Peyer's patch (tissue), 4 donors: ENCODE measurements around the gene MIDN. TPM values are rescaled to one million over a fixed set of nuclear protein-coding genes. Genes with fewer than 3 reads are reported as not detected.
"Not testable (repeated sequence)": the region's sequence is repeated elsewhere in the genome, so short reads cannot be mapped to it uniquely, and the experiment has no call there.

Experiments
- DNase-seq, 3 donors: peaks; one replicate each; pipeline ENCODE4 v3.0.0-alpha.2; 2017 to 2019
- H3K27ac ChIP-seq, 4 donors: fragments of 200-600 bp; sonication (generic); one replicate each; pipeline ENCODE4 v1.5.1; 2016 to 2019
- H3K27me3 ChIP-seq, 2 donors: fragments of 200-600 bp; sonication (generic); one replicate each; pipeline ENCODE4 v1.5.1; 2019
- H3K36me3 ChIP-seq, 3 donors: fragments of 200-600 bp; sonication (generic); one replicate each; pipeline ENCODE4 v1.5.1; 2016 to 2019
- H3K4me1 ChIP-seq, 4 donors: fragments of 200-600 bp; sonication (generic); one replicate each; pipeline ENCODE4 v1.5.1; 2016 to 2019
- H3K4me3 ChIP-seq, 4 donors: fragments of 200-600 bp; sonication (generic); 1 replicate in 3 of 4; 2 replicates in 1 of 4; pipeline ENCODE4 v1.5.1; 2016 to 2019; ENCODE audit warnings: mild to moderate bottlenecking in 1 of 4
- H3K9me3 ChIP-seq, 4 donors: fragments of 200-600 bp; sonication (generic); one replicate each; pipeline ENCODE4 v1.5.1; 2016 to 2019; ENCODE audit warnings: mild to moderate bottlenecking in 1 of 4
- CTCF ChIP-seq, 6 experiments: fragments of 450-650 bp in 4 of 6; fragments of 200-600 bp in 2 of 6; sonication (generic) in 1 of 6; IDR thresholded peaks; one replicate each; pipeline ENCODE4 v1.5.1; 2017 to 2019; ENCODE audit warnings: antibody characterized with exemption in 6 of 6, mild to moderate bottlenecking in 3 of 6, moderate library complexity in 1 of 6
- POLR2A ChIP-seq, 2 donors: fragments of 450-650 bp; IDR thresholded peaks; one replicate each; pipeline ENCODE4 v1.5.1; 2017; ENCODE audit warnings: antibody characterized with exemption in 2 of 2, mild to moderate bottlenecking in 2 of 2, moderate library complexity in 2 of 2
- total RNA-seq, 4 donors: library from RNA; depleted of rRNA; stranded (reverse); fragments of >200 nt; gene quantifications; one replicate each; pipeline ENCODE4 v1.1.0, GENCODE V29; 2016

Gene MIDN
- total RNA-seq, 4 donors from 2014 or later, result 34.7 to 205 (median 98.9) TPM

- no peaks in the 10 kb centered on the region for H3K9me3 ChIP-seq
- DNase-seq, result peak in 2 of 3 donors; percentile 93
- TF ChIP-seq CTCF (IDR thresholded peaks at IDR 0.05) (peak in 1 of 6 experiments; percentile 12), POLR2A (IDR thresholded peaks at IDR 0.05) (peak; percentile 72 to 86)
- peaks cover 7 to 63% (median 44%) of the 10 kb centered on the region in 4 donors for H3K4me1 ChIP-seq
- H3K27ac ChIP-seq, result peak overlapping the region; percentile 82 to 100 (median 100)
- peak overlapping the region in 2 of 4 donors; percentile 45 to 95 for H3K4me3 ChIP-seq
- H3K36me3 ChIP-seq, result peaks cover 0 to 17% (median 0%) of the 10 kb centered on the region in 3 donors
- H3K27me3 ChIP-seq, result no peaks in the 10 kb centered on the region
Measured at GRCh38 chr19:1245494-1246264, 2.7 kb upstream of the MIDN start.

GRCh38 chr19:1246265-1247087 is 1.9 kb upstream of the MIDN start:
- TF ChIP-seq CTCF (IDR thresholded peaks at IDR 0.05), result peak in 1 of 6 experiments; percentile 2
- peak overlapping the region in 2 of 4 donors; percentile 0 to 95 for H3K4me3 ChIP-seq
- peak overlapping the region; percentile 82 to 100 (median 100) for H3K27ac ChIP-seq
- peak in 2 of 3 donors; percentile 61 to 70 for DNase-seq
- H3K27me3 ChIP-seq, H3K9me3 ChIP-seq: not testable (repeated sequence)
- peaks cover 3 to 56% (median 36%) of the 10 kb centered on the region in 4 donors for H3K4me1 ChIP-seq
- peaks cover 0 to 25% (median 0%) of the 10 kb centered on the region in 3 donors for H3K36me3 ChIP-seq

GRCh38 chr19:1247748-1248138 is 640 bp upstream of the MIDN start:
- no peaks in the 10 kb centered on the region for H3K27me3 ChIP-seq
- H3K27ac ChIP-seq, result peak overlapping the region; percentile 99 to 100 (median 100)
- H3K4me3 ChIP-seq, result peak overlapping the region; percentile 86 to 93 (median 88)
- peaks cover 3 to 55% (median 29%) of the 10 kb centered on the region in 4 donors for H3K4me1 ChIP-seq
- peaks cover 0 to 31% (median 0%) of the 10 kb centered on the region in 3 donors for H3K36me3 ChIP-seq
- TF ChIP-seq POLR2A (IDR thresholded peaks at IDR 0.05) (peak in 1 of 2 donors; percentile 26), CTCF (IDR thresholded peaks at IDR 0.05) (no peak)
- H3K9me3 ChIP-seq, result no peaks in the 10 kb centered on the region
- no peak for DNase-seq

GRCh38 chr19:1248786-1249297 is 459 bp downstream of the MIDN start:
- Histone ChIP-seq H3K4me3 (peak overlapping the region; percentile 86 to 93 (median 88)), H3K27ac (peak overlapping the region; percentile 99 to 100 (median 100)), H3K9me3 (no peaks in the 10 kb centered on the region), H3K36me3 (peaks cover 0 to 30% (median 0%) of the 10 kb centered on the region in 3 donors), H3K4me1 (peaks cover 5 to 50% (median 35%) of the 10 kb centered on the region in 4 donors), H3K27me3 (no peaks in the 10 kb centered on the region)
- peak; percentile 79 to 89 (median 88) for DNase-seq
- TF ChIP-seq POLR2A (IDR thresholded peaks at IDR 0.05) (no peak), CTCF (IDR thresholded peaks at IDR 0.05) (peak; percentile 81 to 97 (median 95))

- peak; percentile 96 to 98 (median 97) for DNase-seq
- H3K4me3 ChIP-seq, result peak overlapping the region; percentile 86 to 93 (median 88)
- no peaks in the 10 kb centered on the region for H3K9me3 ChIP-seq
- peak overlapping the region; percentile 99 to 100 (median 100) for H3K27ac ChIP-seq
- H3K27me3 ChIP-seq, result no peaks in the 10 kb centered on the region
- H3K36me3 ChIP-seq, result peaks cover 0 to 32% (median 0%) of the 10 kb centered on the region in 3 donors
- peaks cover 10 to 50% (median 36%) of the 10 kb centered on the region in 4 donors for H3K4me1 ChIP-seq
- TF ChIP-seq CTCF (IDR thresholded peaks at IDR 0.05) (no peak), POLR2A (IDR thresholded peaks at IDR 0.05) (peak; percentile 90 to 92)
Measured at GRCh38 chr19:1249298-1249989, 1.1 kb downstream of the MIDN start.
